Dermis blood vessel endothelial cell (primary cell): Measurements from ENCODE around the gene MTPN. TPM values are rescaled to one million over a fixed set of nuclear protein-coding genes. Genes with fewer than 3 reads are reported as not detected.

Experiments used
- DNase-seq: peaks from one replicate; pipeline ENCODE4 v3.0.0; 2010
- total RNA-seq: library from RNA; depleted of rRNA; stranded (reverse); fragments of >200 nt; gene quantifications from 2 replicates; pipeline ENCODE4 v1.2.3, GENCODE V29; 2014

Gene MTPN
- total RNA-seq, 1 donor from 2014 or later = 101 TPM

GRCh38 chr7:135879233-135879632 is 97.9 kb downstream of the MTPN start:
- DNase-seq = no peak

GRCh38 chr7:135878284-135878683 is 98.9 kb downstream of the MTPN start:
- DNase-seq = no peak

- DNase-seq = no peak
These were observed 99.4 kb downstream of the MTPN start for GRCh38 chr7:135877805-135878204.

Other genes with a start within 250 kb of the MTPN start
- not detected in 2 replicates for gene SLC13A4, start 249.2 kb downstream of the MTPN start, total RNA-seq
- not detected in 2 replicates for gene FAM180A, start 228.5 kb downstream of the MTPN start, total RNA-seq